A549 treated with AZD9567 at 1 μM for 4 hours (cell line): Measurements from ENCODE around the gene MAPK12. TPM values are rescaled to one million over a fixed set of nuclear protein-coding genes. Genes with fewer than 3 reads are reported as not detected.

ENCODE experiments used
- total RNA-seq: library from RNA; stranded (reverse); fragments of 200-300 nt; extraction: Qiagen RNA extraction; gene quantifications from 5 replicates; pipeline ENCODE4 v1.2.3, GENCODE V29; 2022; ENCODE audit not compliant: insufficient read depth

The MAPK12 gene
- 15.3 to 28.9 TPM (median 26.4 TPM) in 5 replicates for total RNA-seq

GRCh38 chr22:50261615-50262459, at the start of gene MAPK12:
Gene MAPK12 (minus strand): TSS chr22:50261683. CDS start chr22:50261509, 174 bp downstream.

GRCh38 chr22:50306753-50307749, 45.6 kb upstream of the MAPK12 start, which contains the start of gene PLXNB2:
Gene PLXNB2 (minus strand): TSS chr22:50307646. CDS start chr22:50290584, 17,062 bp downstream.

DNA sequence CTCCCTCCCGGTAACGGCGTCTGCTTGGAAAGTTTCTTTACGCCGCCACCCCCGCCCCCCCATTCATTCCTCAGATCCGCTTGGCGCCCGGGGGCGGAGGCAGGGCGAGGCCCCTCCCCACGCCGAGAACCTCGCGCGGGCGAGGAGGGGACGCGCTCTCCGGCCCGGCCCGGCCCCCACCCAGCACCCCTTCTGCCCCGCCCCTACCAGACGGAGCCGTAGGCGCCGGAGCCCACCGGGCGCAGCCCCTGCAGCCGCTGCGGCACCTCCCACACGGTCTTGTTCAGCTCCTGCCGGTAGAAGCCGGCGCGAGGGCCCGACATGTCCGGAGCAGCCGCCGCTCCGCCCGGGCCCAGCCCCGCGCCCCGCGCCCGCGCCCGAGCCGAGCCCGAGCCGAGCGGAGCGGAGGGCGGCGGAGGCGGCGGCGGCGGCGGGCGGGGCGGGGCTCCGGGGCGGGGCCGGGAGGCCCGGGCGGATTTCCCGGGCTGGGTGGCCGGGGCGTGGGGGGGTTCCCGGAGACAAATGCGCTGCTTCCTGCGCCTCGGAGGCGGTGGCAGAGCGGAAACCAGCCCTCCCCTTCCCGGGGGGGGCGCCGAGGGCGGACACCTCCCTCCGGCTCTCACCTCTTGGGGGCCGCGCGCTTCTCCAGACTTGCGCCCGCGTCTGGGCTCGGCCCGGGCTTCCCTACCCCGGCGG, 8.6 kb upstream of the MAPK12 start, which contains the start of gene MAPK11:
MAPK11 (minus strand) TSS at position 411 of the 696 bp plus-strand sequence; CDS start at position 323, 88 bp downstream.

DNA sequence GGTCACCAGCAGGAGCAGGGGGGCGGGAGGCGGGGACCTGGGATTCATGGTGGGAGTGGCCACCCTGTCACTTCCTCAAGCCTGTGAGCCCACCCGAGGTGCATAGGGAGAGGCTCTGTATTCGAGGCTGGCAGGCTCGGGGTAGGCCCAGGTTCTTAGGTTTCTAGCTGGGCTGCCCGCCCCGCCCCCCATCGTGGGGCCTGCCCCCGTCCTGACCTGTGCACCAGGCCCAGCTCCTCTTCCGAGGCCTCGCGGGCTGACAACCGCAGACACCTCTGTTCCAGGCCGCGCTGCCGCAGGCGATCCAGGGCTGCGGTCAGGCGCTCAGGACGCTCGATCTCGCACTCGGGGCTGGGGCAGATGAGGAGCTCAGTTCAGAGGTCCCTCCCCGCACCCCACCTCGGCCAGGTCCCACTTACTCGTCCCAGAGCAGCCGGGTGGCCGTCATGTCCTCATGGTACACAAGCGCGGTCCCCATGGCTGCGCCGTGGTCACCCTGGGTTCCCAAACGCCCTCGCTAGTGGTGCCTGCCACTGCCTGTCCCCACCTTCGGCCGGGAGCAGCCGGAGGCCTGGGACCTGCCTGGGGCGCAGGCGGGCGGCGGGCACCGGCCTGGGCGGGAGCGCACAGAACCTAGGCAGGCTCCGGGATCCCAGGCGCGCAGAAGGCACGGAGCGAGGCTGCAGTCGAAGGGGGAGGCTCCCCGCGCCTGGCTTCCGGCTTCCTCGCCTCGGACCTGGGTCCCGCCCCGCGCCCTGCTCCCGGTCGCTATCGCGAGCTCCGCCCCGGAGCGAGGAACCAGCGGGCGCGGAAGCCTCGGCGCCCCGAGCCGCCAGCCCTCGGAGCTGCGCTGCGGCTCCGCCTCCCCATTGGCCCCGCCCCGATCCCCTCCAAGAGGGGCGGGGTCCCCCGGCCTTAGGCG, 10.7 kb downstream of the MAPK12 start, which contains the start of gene HDAC10:
HDAC10 (minus strand) TSS at position 711 of the 922 bp plus-strand sequence; CDS start at position 478, 233 bp downstream.

DNA sequence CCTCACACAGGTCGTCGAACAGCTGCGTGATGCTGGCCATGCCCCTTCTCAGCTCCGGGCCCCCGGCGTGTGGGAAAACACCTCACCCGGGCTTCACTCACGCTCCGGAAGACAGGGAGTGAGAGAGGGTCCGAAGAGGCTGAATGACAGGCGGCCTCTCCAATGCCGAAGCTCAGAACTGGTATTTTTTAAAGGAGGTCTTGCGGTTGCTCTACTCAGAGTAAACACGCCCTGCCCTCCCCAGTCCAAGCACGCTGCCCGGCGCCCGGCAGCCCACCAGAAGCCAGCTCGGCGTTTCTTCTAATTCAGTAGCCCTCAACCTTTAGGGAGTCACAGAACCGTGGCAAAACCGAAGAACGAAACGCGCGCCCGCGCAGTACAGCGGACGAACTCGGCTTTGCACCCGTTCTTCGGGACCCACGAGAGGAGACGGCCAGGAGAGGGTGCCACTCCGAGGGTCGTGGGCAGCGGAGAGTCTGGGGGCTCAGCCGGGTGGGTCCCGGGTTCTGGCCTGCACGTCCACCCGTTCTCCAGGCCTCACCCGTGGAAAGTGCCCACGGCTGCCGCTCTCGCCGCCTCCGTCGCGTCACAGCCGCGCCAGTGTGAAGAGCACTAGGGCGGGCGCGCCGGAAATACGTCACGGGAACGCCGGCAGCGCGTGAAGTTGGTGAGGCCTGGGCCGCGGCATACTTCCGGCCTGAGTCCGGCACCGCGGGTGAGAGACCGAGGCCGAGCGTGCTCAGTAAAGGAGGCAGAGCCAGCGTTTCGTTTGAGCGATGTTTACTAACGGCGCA, 16.9 kb downstream of the MAPK12 start, which contains the start of gene TUBGCP6:
TUBGCP6 (minus strand) TSS at position 604 of the 794 bp plus-strand sequence; CDS start at position 40, 564 bp downstream.

Other genes starting within 250 kb of the MAPK12 start
- 0.03 to 0.05 TPM (median 0.04 TPM) in 3 of 5 replicates, not detected in the others for gene IL17REL, start 248.9 kb downstream of the MAPK12 start, total RNA-seq
- not detected in 5 replicates for gene TTLL8, start 203.4 kb downstream of the MAPK12 start, total RNA-seq
- not detected in 5 replicates for gene MLC1, start 176.3 kb downstream of the MAPK12 start, total RNA-seq
- gene MOV10L1, start 171.7 kb downstream of the MAPK12 start, total RNA-seq, result not detected in 5 replicates
- 3.7 to 6.1 TPM (median 5.7 TPM) in 5 replicates for gene PANX2, start 91.0 kb downstream of the MAPK12 start, total RNA-seq
- 22.1 to 36.4 TPM (median 35.5 TPM) in 5 replicates for gene TRABD, start 75.8 kb downstream of the MAPK12 start, total RNA-seq
- 9.7 to 22.0 TPM (median 20.0 TPM) in 5 replicates for gene SELENOO, start 60.7 kb downstream of the MAPK12 start, total RNA-seq
- gene TUBGCP6, start 16.7 kb downstream of the MAPK12 start, total RNA-seq, result 3.7 to 13.2 TPM (median 12.8 TPM) in 5 replicates
- 9.1 to 13.8 TPM (median 13.0 TPM) in 5 replicates for gene HDAC10, start 10.4 kb downstream of the MAPK12 start, total RNA-seq
- gene MAPK11, start 8.7 kb upstream of the MAPK12 start, total RNA-seq, result 6.2 to 8.0 TPM (median 7.1 TPM) in 5 replicates
- 113 to 126 TPM (median 115 TPM) in 5 replicates for gene PLXNB2, start 46.0 kb upstream of the MAPK12 start, total RNA-seq
- gene DENND6B, start 65.3 kb upstream of the MAPK12 start, total RNA-seq, result 2.3 to 4.0 TPM (median 4.0 TPM) in 5 replicates
- 12.4 to 15.4 TPM (median 15.1 TPM) in 5 replicates for gene PPP6R2, start 81.6 kb upstream of the MAPK12 start, total RNA-seq
- gene SBF1, start 213.4 kb upstream of the MAPK12 start, total RNA-seq, result 21.4 to 28.8 TPM (median 27.9 TPM) in 5 replicates
- 0.52 to 0.59 TPM (median 0.57 TPM) in 5 replicates for gene ADM2, start 219.9 kb upstream of the MAPK12 start, total RNA-seq
- 0.13 TPM in 1 of 5 replicates, not detected in the others for gene MIOX, start 225.2 kb upstream of the MAPK12 start, total RNA-seq
- 24.1 to 54.9 TPM (median 52.4 TPM) in 5 replicates for gene LMF2, start 246.0 kb upstream of the MAPK12 start, total RNA-seq
- 33.8 to 41.0 TPM (median 40.1 TPM) in 5 replicates for gene NCAPH2, start 246.5 kb upstream of the MAPK12 start, total RNA-seq